CD4-positive, alpha-beta T cell treated with Interleukin-2 at 100 ng/mL for 4 hours (primary cell): ENCODE data around the gene CLSTN2.

Experiments
- DNase-seq: peaks from one replicate; pipeline ENCODE4 v3.0.0-alpha.2; 2020; ENCODE audit warnings: low spot score

The CLSTN2 gene

GRCh38 chr3:140187656-140188221, 252.8 kb downstream of the CLSTN2 start:
- DNase-seq, result no peak

DNA sequence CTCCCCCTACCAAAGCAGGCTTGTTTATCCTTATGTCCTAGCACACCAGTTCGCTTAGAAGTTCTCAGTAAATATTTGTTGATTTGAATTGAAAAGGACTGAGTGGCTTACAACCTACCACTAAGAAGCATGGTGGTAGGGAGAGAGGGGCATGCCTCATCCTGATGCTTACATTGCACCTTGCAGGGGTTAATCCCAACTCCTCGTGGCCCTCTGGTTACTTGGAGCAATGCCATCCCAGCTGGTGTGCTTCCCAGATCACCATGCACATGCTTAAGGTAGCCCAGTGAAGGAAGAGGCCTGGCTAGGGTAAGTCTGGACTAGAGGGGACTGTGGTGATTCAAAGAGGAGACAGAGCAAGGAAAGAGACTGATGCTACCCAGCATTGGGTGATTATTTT, 253.3 kb downstream of the CLSTN2 start:
- DNase-seq, result no peak

GRCh38 chr3:140189267-140189666, 254.3 kb downstream of the CLSTN2 start:
- no peak for DNase-seq

- DNase-seq, result no peak
These were observed 255.0 kb downstream of the CLSTN2 start for GRCh38 chr3:140189976-140190375.

- no peak for DNase-seq
These were observed 262.0 kb downstream of the CLSTN2 start for GRCh38 chr3:140196970-140197369.

- no peak for DNase-seq
These were observed 263.3 kb downstream of the CLSTN2 start for GRCh38 chr3:140198242-140198641.

- no peak for DNase-seq
These were observed 264.0 kb downstream of the CLSTN2 start for GRCh38 chr3:140199008-140199407.

- no peak for DNase-seq
These were observed 264.8 kb downstream of the CLSTN2 start for GRCh38 chr3:140199743-140200142.

DNA sequence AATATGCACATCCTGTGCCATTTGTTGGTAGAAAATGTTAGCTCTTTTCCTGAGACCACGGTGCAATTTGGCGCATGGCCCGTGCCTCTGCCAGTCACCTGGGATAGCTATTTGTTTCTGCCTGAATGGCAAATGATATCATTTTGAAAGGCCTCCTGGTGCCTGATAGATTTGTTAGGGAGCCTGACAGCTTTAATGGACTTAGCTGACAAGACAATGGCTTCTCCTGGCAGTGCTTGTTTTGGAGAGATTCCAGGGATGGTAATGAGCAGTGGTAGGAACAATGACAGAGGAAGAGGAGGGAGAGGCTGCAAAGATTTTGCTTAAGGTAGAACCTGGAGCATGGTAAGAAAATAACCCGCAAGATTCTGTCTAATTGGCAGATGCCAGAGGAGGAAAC, 268.5 kb downstream of the CLSTN2 start:
- DNase-seq, result no peak

- DNase-seq, result no peak
These were observed 269.4 kb downstream of the CLSTN2 start for GRCh38 chr3:140204271-140204984.

DNA sequence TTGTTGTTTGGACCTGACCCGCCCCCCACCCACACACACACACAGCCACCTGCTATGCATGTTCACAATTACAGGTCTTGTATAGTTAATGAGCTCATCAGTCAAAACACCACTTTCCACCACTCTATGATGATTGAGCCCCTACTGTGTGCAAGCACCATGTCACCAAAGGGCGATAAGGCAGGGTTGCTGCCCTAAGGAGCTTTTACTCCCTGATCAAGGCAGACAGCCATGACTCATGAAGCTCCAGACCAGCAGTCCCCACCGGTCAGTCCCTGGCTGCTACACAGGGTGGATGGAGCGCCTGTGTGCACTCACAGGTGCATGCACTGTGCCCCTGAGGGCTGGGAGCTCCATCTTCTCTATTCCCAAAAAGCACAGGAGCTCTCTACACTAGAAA, 270.6 kb downstream of the CLSTN2 start:
- DNase-seq, result no peak

- no peak for DNase-seq
These were observed 271.4 kb downstream of the CLSTN2 start for GRCh38 chr3:140206196-140207040.

DNA sequence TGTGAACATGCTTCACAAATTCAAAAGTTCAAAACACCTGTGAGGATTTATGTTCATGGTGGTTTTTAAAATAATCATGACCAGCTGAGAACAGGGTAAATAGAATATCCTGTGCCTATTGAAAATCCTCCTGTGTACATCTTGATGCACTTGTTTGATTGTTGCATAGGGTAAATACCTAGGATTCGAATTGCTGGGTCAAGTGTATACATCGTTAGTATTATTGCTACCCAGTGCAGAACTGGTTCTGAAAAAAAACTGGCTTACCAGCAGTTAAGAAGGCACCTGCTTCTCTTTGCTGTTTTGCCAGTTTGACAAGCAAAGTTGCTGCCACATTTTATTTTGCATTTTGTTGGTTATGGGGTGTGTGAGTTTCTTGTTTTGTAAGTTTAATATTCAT, 272.6 kb downstream of the CLSTN2 start:
- DNase-seq, result no peak

DNA sequence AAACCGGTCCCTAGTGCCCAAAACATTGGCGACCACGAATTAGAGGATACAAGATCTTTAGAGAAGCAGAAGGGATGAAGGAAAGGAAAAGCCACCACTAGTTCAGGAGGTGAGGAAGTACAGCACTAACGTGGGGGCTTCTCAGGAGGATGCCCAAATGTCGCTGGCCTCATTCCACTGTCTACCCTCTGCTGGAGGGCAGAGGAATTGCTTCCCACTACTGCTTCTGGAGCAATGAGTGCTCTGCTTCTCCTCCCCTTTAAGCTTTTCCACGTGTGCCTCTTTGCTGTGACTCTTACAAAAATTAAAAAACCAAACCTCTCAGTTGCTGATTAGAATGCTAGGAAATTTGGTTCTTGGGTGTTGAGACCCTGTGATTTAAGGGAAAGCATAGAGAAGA, 281.3 kb downstream of the CLSTN2 start:
- DNase-seq, result no peak

DNA sequence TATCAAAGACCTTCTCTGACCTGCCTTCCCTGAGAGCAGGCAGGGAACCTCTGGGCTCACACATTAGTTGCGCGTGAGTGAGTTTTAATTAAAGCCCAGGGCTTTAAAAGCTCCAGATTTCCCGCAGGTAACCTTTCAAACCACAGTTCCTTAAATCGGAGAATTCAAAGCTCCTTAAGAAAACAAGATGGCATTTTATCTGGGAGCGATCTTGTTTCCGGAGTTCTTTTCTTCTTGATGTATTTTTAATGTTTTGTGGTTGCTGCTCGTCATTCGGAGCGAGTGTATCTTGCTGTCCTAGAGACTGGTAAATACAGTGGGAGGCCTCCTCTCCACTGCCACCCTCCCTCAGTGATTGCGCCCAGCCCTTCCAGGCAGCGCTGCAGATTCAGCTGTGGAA, 284.3 kb downstream of the CLSTN2 start:
- DNase-seq, result no peak

DNA sequence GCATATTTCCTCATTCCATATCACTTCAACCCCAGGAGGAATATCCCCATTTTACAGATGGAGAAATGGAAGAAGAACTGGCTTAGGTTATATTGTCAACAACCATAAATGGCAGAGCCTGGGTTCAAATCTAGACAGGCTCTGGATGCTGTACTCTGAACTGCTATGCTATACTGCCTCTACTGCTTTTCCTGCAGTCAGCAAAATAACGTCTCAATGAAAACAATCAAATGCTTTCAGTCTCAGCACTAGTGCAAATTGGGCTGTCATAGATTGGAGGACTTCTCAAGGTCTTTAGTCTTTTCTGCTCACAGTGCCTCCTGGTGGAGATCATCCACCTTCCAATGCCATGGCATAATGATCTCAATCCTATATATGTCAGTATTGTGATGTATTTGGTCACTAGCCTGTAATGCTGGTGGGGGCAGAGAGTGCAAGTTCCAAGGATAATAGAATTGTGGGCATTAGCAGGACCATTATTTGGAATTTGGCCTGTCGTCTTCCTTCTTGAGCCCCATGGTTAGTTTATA, 285.0 kb downstream of the CLSTN2 start:
- no peak for DNase-seq

DNA sequence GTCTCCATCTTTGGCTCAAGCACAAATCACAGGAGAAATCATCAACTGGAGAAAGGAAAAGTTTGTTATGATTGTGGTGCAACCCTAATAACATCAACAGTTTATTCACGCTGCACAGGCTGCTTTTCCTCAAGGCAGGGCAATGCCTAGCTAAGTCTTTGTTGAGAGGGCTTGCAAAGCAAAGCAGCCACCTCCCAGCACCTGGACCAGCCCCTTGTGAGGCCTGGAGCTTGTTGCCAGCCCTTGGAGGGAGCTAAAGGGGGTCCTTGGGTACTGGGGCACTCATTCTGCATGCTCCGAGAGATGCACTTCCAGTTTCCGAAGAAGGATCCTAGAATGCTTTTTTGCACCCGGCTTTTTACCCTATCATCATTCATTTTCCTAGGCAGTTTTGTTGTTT, 288.2 kb downstream of the CLSTN2 start:
- no peak for DNase-seq

DNA sequence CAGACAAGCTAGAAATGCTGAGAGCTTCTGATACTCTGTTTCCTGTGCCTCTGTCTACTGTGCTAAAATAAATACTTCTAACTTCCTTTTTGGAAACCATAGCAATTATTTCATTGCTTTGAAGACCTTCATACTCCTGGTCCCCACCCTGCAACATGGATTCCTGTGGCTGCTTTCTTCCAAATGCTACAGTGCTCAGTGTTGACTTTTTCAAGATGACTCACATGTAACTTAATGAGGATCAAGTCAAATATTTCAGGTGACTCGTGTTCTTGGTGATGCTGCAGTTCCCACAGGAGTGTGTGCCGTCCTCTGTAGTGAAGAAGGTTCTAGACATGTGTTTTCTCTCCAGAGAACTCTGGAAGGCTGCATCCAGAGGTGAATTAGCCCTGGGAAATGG, 288.6 kb downstream of the CLSTN2 start:
- DNase-seq, result no peak

- no peak for DNase-seq
These were observed 289.3 kb downstream of the CLSTN2 start for GRCh38 chr3:140224307-140224706.

GRCh38 chr3:140225996-140226395, 291.0 kb downstream of the CLSTN2 start:
- DNase-seq, result no peak

GRCh38 chr3:140233702-140234101, 298.7 kb downstream of the CLSTN2 start:
- DNase-seq, result no peak

DNA sequence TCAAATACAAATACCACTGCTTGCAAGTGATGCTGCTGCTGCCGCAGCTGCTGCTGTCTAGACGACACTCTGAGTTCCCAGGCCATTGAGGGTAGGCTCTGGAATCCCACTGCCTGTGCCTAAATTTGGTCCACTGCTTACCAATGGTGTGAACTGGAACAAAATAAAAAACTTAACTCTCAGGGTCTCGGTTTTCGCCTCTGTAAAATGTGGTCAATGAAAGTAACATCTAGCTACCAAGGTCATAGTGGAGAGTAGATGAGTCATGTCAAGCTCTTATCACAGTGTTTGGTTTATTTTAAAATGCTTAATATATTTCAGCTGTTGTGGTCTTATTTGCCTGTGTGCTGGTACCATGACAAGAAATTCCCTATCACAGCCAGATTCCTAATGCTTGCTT, 299.3 kb downstream of the CLSTN2 start:
- no peak for DNase-seq
